NB4 (cell line): Measurements from ENCODE around the gene DPEP2.

Source experiments
- MYC ChIP-seq: IDR thresholded peaks from 2 replicates; pipeline ENCODE4 v1.6.1; 2011; ENCODE audit warnings: low read depth, low read length
- POLR2A ChIP-seq: IDR thresholded peaks from 2 replicates; pipeline ENCODE4 v1.6.1; 2011; ENCODE audit warnings: mild to moderate bottlenecking; ENCODE audit not compliant: insufficient read length; ENCODE audit errors: extremely low read depth
- TF ChIP-seq, protein P1 (sequence below): IDR thresholded peaks from 2 replicates; pipeline ENCODE4 v1.6.1; 2011; ENCODE audit warnings: low read depth, low read length
- TF ChIP-seq, protein P2 (sequence below): IDR thresholded peaks from one replicate; pipeline ENCODE4 v1.5.1; 2012; ENCODE audit warnings: low read depth, low read length

DNA sequence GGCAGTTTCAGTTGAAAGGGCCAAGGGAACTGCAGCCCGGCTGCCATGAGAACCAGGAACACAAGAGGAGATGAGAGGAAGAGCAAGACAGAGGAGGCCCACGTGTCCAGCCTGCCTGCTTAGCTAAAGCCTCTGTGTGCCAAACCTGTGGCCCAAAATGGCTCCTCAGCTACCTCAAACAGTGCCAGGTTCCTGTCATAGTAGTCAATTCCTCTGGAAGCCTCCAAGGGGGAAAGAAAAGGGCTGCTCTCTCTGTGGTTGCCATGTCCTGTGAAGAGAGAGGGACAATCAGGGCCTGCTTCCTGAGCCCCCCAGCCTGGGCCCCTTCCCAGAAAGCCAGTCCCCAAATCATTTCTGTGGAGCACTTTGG, 36.0 kb downstream of the DPEP2 start:
- TF ChIP-seq, protein P1, sequence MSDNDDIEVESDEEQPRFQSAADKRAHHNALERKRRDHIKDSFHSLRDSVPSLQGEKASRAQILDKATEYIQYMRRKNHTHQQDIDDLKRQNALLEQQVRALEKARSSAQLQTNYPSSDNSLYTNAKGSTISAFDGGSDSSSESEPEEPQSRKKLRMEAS, result no peak
- TF ChIP-seq, protein P2, sequence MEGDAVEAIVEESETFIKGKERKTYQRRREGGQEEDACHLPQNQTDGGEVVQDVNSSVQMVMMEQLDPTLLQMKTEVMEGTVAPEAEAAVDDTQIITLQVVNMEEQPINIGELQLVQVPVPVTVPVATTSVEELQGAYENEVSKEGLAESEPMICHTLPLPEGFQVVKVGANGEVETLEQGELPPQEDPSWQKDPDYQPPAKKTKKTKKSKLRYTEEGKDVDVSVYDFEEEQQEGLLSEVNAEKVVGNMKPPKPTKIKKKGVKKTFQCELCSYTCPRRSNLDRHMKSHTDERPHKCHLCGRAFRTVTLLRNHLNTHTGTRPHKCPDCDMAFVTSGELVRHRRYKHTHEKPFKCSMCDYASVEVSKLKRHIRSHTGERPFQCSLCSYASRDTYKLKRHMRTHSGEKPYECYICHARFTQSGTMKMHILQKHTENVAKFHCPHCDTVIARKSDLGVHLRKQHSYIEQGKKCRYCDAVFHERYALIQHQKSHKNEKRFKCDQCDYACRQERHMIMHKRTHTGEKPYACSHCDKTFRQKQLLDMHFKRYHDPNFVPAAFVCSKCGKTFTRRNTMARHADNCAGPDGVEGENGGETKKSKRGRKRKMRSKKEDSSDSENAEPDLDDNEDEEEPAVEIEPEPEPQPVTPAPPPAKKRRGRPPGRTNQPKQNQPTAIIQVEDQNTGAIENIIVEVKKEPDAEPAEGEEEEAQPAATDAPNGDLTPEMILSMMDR, result no peak
- TF ChIP-seq MYC, result no peak
- TF ChIP-seq POLR2A, result no peak
